PFSK-1 (cell line): ENCODE results near the gene RYR2.

Source experiments
- POLR2AphosphoS5 ChIP-seq: IDR thresholded peaks from 2 replicates; pipeline ENCODE4 v1.6.1; 2012; ENCODE audit warnings: low read depth, mild to moderate bottlenecking, control low read depth, low read length, moderate library complexity
- TAF1 ChIP-seq: IDR thresholded peaks from 2 replicates; pipeline ENCODE4 v1.6.1; 2012; ENCODE audit warnings: low read length, control low read depth, borderline replicate concordance; ENCODE audit not compliant: insufficient read depth

GRCh38 chr1:237244778-237245177 is 202.8 kb downstream of the RYR2 start:
- TF ChIP-seq TAF1 = no peak
- no peak for TF ChIP-seq POLR2AphosphoS5
